Neural progenitor cell (in vitro differentiated cells): ENCODE measurements around the gene S100A9. TPM values are rescaled to one million over a fixed set of nuclear protein-coding genes. Genes with fewer than 3 reads are reported as not detected.

Experiments used
- DNase-seq: peaks from one replicate; pipeline ENCODE4 v3.0.0-alpha.2; 2016; ENCODE audit warnings: low spot score
- H2AFZ ChIP-seq: fragments of 200-600 bp; sonication (generic); replicated peaks from 2 replicates; pipeline ENCODE4 v1.6.1; 2016; ENCODE audit warnings: antibody characterized with exemption
- H3F3A ChIP-seq: fragments of 200-600 bp; sonication (generic); 2 replicates; pipeline ENCODE4 v1.6.1; 2016; ENCODE audit warnings: antibody characterized with exemption, low read depth
- H3K27ac ChIP-seq: fragments of 200-600 bp; sonication (generic); 2 replicates; pipeline ENCODE4 v1.5.1; 2016; ENCODE audit warnings: mild to moderate bottlenecking
- H3K27me3 ChIP-seq: fragments of 200-600 bp; sonication (generic); 2 replicates; pipeline ENCODE4 v1.6.1; 2016; ENCODE audit warnings: mild to moderate bottlenecking, moderate library complexity
- H3K36me3 ChIP-seq: fragments of 200-600 bp; sonication (generic); 2 replicates; pipeline ENCODE4 v1.5.1; 2016
- H3K4me1 ChIP-seq: fragments of 200-600 bp; sonication (generic); 2 replicates; pipeline ENCODE4 v1.6.1; 2016; ENCODE audit warnings: mixed run types
- H3K4me2 ChIP-seq: fragments of 200-600 bp; sonication (generic); 2 replicates; pipeline ENCODE4 v1.6.1; 2016
- H3K4me3 ChIP-seq: fragments of 200-600 bp; sonication (generic); 2 replicates; pipeline ENCODE4 v1.5.1; 2016
- H3K79me2 ChIP-seq: fragments of 200-600 bp; sonication (generic); 2 replicates; pipeline ENCODE4 v1.6.1; 2016; ENCODE audit warnings: low read depth
- H3K9ac ChIP-seq: fragments of 200-600 bp; sonication (generic); 2 replicates; pipeline ENCODE4 v1.6.1; 2016
- H3K9me3 ChIP-seq: fragments of 200-600 bp; sonication (generic); 2 replicates; pipeline ENCODE4 v1.5.1; 2016; ENCODE audit warnings: low read depth
- H4K20me1 ChIP-seq: fragments of 200-600 bp; sonication (generic); 2 replicates; pipeline ENCODE4 v1.6.1; 2016; ENCODE audit warnings: low read depth
- H3K27ac Mint-ChIP-seq: 3 replicates; pipeline ENCODE4 v1.8.0; 2021; ENCODE audit warnings: mixed read lengths
- H3K27me3 Mint-ChIP-seq: 2 replicates; pipeline ENCODE4 v1.8.0; 2022; ENCODE audit warnings: low read depth, mild to moderate bottlenecking, inconsistent platforms, moderate library complexity, mixed read lengths; ENCODE audit not compliant: insufficient read depth
- H3K36me3 Mint-ChIP-seq: 3 replicates; pipeline ENCODE4 v1.8.0; 2021; ENCODE audit warnings: mixed read lengths
- H3K4me1 Mint-ChIP-seq: 3 replicates; pipeline ENCODE4 v1.8.0; 2021; ENCODE audit warnings: mixed read lengths
- H3K4me3 Mint-ChIP-seq: 3 replicates; pipeline ENCODE4 v1.8.0; 2021; ENCODE audit warnings: mild to moderate bottlenecking, moderate library complexity, mixed read lengths
- H3K9me3 Mint-ChIP-seq: 3 replicates; pipeline ENCODE4 v1.8.0; 2020; ENCODE audit warnings: mixed read lengths
- CTCF ChIP-seq: fragments of 200-600 bp; sonication (generic); IDR thresholded peaks from 2 replicates; pipeline ENCODE4 v1.5.1; 2017; ENCODE audit warnings: antibody characterized with exemption, mild to moderate bottlenecking
- EZH2 ChIP-seq: fragments of 200-600 bp; sonication (generic); IDR thresholded peaks from 2 replicates; pipeline ENCODE4 v1.6.1; 2017; ENCODE audit warnings: antibody characterized with exemption, mild to moderate bottlenecking, moderate library complexity
- EZH2phosphoT487 ChIP-seq: fragments of 200-600 bp; sonication (generic); IDR thresholded peaks from 2 replicates; pipeline ENCODE4 v1.6.1; 2017; ENCODE audit warnings: antibody characterized with exemption
- total RNA-seq: library from RNA; depleted of rRNA; stranded (reverse); fragments of >200 nt; gene quantifications from 2 replicates; pipeline ENCODE4 v1.2.3, GENCODE V29; 2015; ENCODE audit warnings: low replicate concordance

Gene S100A9
- total RNA-seq, 1 donor from 2014 or later = not detected

- no peak for DNase-seq
- no peak overlapping the region for H3K27ac ChIP-seq
Observed at GRCh38 chr1:153361480-153362109, 3.9 kb downstream of the S100A9 start.

GRCh38 chr1:153362187-153362775 lies 4.6 kb downstream of the S100A9 start:
- H3K4me1 Mint-ChIP-seq = no peaks in the 10 kb centered on the region
- DNase-seq = no peak
- Histone ChIP-seq H3F3A (no peaks in the 10 kb centered on the region), H3K4me2 (no peak overlapping the region), H3K4me1 (no peaks in the 10 kb centered on the region), H3K27me3 (no peaks in the 10 kb centered on the region), H2AFZ (no peak overlapping the region), H3K27ac (no peak overlapping the region), H3K4me3 (no peak overlapping the region), H3K9ac (no peak overlapping the region), H3K9me3 (no peaks in the 10 kb centered on the region), H3K36me3 (no peaks in the 10 kb centered on the region), H4K20me1 (no peaks in the 10 kb centered on the region), H3K79me2 (no peaks in the 10 kb centered on the region)
- peaks cover 9% of the 10 kb centered on the region for H3K27me3 Mint-ChIP-seq
- no peak for TF ChIP-seq EZH2phosphoT487
- TF ChIP-seq EZH2 = no peak
- TF ChIP-seq CTCF = no peak
- no peaks in the 10 kb centered on the region for H3K9me3 Mint-ChIP-seq
- no peak overlapping the region for H3K27ac Mint-ChIP-seq
- H3K4me3 Mint-ChIP-seq = no peak overlapping the region
- H3K36me3 Mint-ChIP-seq = no peaks in the 10 kb centered on the region

More at GRCh38 chr1:153361480-153362109, 3.9 kb downstream of the S100A9 start:
- H3K4me3 Mint-ChIP-seq = no peak overlapping the region
- no peak overlapping the region for H3K4me3 ChIP-seq
- H3K9ac ChIP-seq = no peak overlapping the region
- no peak overlapping the region for H3K4me2 ChIP-seq
- H3K27ac Mint-ChIP-seq = no peak overlapping the region
- no peak overlapping the region for H2AFZ ChIP-seq
- H3K4me1 ChIP-seq = no peaks in the 10 kb centered on the region
- TF ChIP-seq EZH2phosphoT487 (no peak), CTCF (no peak), EZH2 (no peak)
- peaks cover 10% of the 10 kb centered on the region for H3K27me3 Mint-ChIP-seq
- no peaks in the 10 kb centered on the region for H3K36me3 Mint-ChIP-seq
- H3K36me3 ChIP-seq = no peaks in the 10 kb centered on the region
- no peaks in the 10 kb centered on the region for H3K79me2 ChIP-seq
- H3K4me1 Mint-ChIP-seq = no peaks in the 10 kb centered on the region
- H3K9me3 Mint-ChIP-seq = no peaks in the 10 kb centered on the region
- no peaks in the 10 kb centered on the region for H3F3A ChIP-seq
- H3K9me3 ChIP-seq = no peaks in the 10 kb centered on the region
- H4K20me1 ChIP-seq = no peaks in the 10 kb centered on the region
- no peaks in the 10 kb centered on the region for H3K27me3 ChIP-seq

- peaks cover 8% of the 10 kb centered on the region for H3K27me3 Mint-ChIP-seq
- H3K9ac ChIP-seq = no peak overlapping the region
- H3K79me2 ChIP-seq = no peaks in the 10 kb centered on the region
- no peak for DNase-seq
- no peaks in the 10 kb centered on the region for H3K4me1 Mint-ChIP-seq
- H3K36me3 Mint-ChIP-seq = no peaks in the 10 kb centered on the region
- no peaks in the 10 kb centered on the region for H3K9me3 Mint-ChIP-seq
- H3K9me3 ChIP-seq = no peaks in the 10 kb centered on the region
- H3K27ac Mint-ChIP-seq = no peak overlapping the region
- no peak overlapping the region for H2AFZ ChIP-seq
- no peaks in the 10 kb centered on the region for H3K4me1 ChIP-seq
- no peak overlapping the region for H3K27ac ChIP-seq
- H3F3A ChIP-seq = no peaks in the 10 kb centered on the region
- no peaks in the 10 kb centered on the region for H4K20me1 ChIP-seq
- no peak for TF ChIP-seq CTCF
- no peak for TF ChIP-seq EZH2phosphoT487
- TF ChIP-seq EZH2 = no peak
- H3K27me3 ChIP-seq = no peaks in the 10 kb centered on the region
- no peak overlapping the region for H3K4me2 ChIP-seq
- H3K4me3 ChIP-seq = no peak overlapping the region
- H3K4me3 Mint-ChIP-seq = no peak overlapping the region
- H3K36me3 ChIP-seq = no peaks in the 10 kb centered on the region
Observed at GRCh38 chr1:153363641-153364040, 6.0 kb downstream of the S100A9 start.
